Superior temporal gyrus (tissue), 1 donor: Measurements from ENCODE around the gene MYLIP.
A peak's percentile ranks its signal among the peaks of the same experiment; 100 is the strongest.

ENCODE experiments used
- DNase-seq: peaks from one replicate; pipeline ENCODE4 v3.0.0-alpha.2; 2016; ENCODE audit errors: extremely low spot score

MYLIP gene

GRCh38 chr6:16139556-16139955, 10.7 kb downstream of the MYLIP start:
- no peak for DNase-seq

GRCh38 chr6:16140607-16141006, 11.7 kb downstream of the MYLIP start:
- no peak for DNase-seq

GRCh38 chr6:16141514-16141913, 12.6 kb downstream of the MYLIP start:
- DNase-seq: no peak

DNA sequence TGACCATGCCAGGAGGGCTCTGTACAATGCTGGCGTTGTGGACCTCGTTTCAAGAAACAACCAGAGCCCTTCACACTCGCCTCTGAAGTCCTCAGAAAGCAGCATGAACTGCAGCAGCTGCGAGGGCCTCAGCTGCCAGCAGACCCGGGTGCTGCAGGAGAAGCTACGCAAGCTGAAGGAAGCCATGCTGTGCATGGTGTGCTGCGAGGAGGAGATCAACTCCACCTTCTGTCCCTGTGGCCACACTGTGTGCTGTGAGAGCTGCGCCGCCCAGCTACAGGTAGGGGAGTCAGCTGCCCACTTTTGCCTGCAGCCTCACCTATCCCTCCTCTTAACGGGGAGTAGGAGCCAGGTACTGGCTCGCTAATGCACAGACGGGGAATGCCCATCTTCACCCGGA, 16.2 kb downstream of the MYLIP start:
- DNase-seq: no peak

GRCh38 chr6:16146028-16146427, 17.1 kb downstream of the MYLIP start:
- no peak for DNase-seq

- no peak for DNase-seq
These were observed 17.7 kb downstream of the MYLIP start for GRCh38 chr6:16146527-16146955.

GRCh38 chr6:16148498-16148897, 19.6 kb downstream of the MYLIP start:
- DNase-seq: no peak

GRCh38 chr6:16149305-16149704, 20.4 kb downstream of the MYLIP start:
- no peak for DNase-seq

- DNase-seq: no peak
These were observed 21.2 kb downstream of the MYLIP start for GRCh38 chr6:16150098-16150497.

DNA sequence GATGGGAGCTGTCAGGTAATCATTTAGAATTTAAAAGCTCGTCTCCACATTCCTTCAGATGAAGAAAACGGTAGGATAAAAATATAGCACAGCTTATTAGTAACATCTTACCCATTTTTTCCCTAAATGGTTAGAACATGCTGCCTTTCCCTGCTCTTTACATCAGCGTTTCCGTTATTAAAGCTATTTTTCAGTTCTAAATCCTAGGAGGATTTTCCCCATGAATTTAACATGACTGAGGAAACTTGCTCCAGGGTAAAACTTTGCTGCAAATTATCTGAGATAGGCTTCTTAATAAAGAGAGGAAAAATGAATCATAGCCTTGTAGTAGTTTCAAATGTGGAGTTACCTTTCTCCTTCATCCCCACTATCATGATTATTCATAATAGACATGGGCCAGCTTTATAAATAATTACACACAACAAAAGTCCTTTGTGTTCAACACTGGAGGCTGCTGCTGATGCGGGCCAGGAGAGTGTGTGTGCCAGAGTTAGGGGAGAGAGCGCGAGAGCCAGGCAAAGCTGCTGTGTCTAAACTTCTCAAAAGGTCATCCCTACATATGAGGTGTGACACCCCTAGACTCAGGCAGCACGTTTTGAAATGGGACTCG, 24.4 kb downstream of the MYLIP start:
- DNase-seq: peak; percentile 68

- DNase-seq: no peak
These were observed 26.0 kb downstream of the MYLIP start for GRCh38 chr6:16154904-16155303.

GRCh38 chr6:16157492-16157891, 28.6 kb downstream of the MYLIP start:
- no peak for DNase-seq

GRCh38 chr6:16157909-16158308, 29.0 kb downstream of the MYLIP start:
- no peak for DNase-seq

- peak; percentile 93 for DNase-seq
These were observed 30.2 kb downstream of the MYLIP start for GRCh38 chr6:16158943-16159557.

- no peak for DNase-seq
These were observed 31.9 kb downstream of the MYLIP start for GRCh38 chr6:16160794-16161193.

- no peak for DNase-seq
These were observed 33.1 kb downstream of the MYLIP start for GRCh38 chr6:16162003-16162402.

- DNase-seq: no peak
These were observed 34.2 kb downstream of the MYLIP start for GRCh38 chr6:16163066-16163465.

DNA sequence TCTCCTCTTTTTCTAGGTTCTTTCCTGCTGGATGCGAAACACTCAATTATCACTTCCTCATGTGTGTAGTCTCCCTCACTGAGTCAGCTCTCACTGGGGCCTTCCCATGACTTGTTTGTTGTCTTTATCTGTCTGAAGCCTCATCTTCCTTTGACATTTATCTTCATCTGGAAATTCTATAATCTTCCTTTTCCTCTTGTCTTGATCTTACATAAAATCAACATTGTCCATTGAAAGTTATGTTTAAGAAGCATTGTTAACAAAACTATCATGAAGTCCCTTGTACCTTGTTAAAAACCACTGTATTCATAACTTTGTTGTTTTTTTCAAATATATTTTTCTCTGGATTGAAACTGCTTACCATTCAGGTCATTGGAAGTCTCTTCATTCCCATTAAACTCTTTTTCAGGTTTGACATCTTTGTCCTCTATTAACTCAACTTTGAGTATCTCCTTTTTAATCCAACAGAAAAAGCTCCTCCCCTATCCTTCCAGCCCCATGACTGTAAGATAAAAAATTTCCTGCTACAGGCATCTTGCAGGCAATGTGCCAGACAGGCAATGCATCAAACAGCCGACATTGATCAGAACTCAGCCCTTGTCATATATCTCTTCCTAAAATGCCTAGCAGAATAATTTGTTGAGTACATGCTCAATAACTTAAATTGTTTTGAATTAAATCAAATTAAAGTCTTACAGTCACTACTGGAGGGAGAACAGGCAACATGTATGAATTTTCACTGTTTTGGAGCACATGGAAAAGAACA, 34.8 kb downstream of the MYLIP start:
- DNase-seq: no peak

GRCh38 chr6:16165641-16166040, 36.8 kb downstream of the MYLIP start:
- DNase-seq: no peak

- no peak for DNase-seq
These were observed 38.2 kb downstream of the MYLIP start for GRCh38 chr6:16166871-16167608.

DNA sequence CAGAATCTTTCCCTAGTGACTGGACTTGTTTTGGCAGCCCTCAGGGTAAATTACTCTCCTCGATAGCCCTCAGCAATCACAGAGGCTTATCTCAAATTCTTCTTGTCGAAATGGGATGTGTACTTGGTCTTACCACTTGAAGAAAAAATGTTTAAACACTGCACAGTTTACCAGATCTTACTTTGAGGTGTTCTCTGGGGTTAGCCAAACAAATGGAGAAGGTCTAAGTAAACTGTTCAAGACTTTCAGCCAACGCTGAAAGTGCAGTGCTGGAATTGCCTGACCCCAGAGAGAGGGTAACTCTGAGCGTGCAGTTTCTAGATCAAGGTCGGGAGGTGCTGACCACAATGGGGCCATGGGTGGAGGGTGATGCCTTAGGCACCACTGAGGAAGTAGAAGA, 39.2 kb downstream of the MYLIP start:
- DNase-seq: no peak

GRCh38 chr6:16168858-16169257, 40.0 kb downstream of the MYLIP start:
- peak; percentile 81 for DNase-seq
